Breast epithelium (tissue), 3 donors: Measurements from ENCODE around the gene TEX22.

ENCODE experiments used
- POLR2A ChIP-seq: fragments of 450-650 bp; IDR thresholded peaks from one replicate; pipeline ENCODE4 v1.6.1; 2016; ENCODE audit warnings: antibody characterized with exemption, mild to moderate bottlenecking, moderate library complexity
- POLR2AphosphoS5 ChIP-seq, 3 donors: sonication (generic); formaldehyde crosslinking; IDR thresholded peaks; one replicate each; pipeline ENCODE4 v1.6.1; 2017; ENCODE audit warnings: antibody characterized with exemption in 3 of 3
- TF ChIP-seq, protein P1 (sequence below), 3 donors: fragments of 450-650 bp; IDR thresholded peaks; one replicate each; pipeline ENCODE4 v1.5.1; 2016 to 2017; ENCODE audit warnings: antibody characterized with exemption in 3 of 3, mild to moderate bottlenecking in 3 of 3, moderate library complexity in 3 of 3

DNA sequence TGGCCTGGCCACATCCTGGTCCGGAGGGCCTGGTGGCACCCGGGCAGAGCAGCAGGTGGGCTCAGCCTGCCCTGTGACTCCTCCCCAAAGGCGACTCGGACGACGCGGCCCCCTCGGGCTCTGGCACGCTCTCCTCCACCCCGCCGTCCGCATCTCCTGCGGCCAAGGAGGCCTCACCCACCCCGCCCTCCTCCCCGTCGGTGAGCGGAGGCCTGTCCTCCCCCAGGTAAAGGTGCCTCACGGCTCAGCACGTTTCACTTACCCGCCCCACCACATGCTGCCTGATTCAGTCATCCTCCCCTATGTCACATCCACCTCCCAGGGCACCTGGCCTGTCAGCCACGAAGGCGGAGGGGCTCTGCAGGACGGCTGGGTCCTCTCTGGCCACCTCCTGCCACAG lies 6.8 kb upstream of the TEX22 start:
- TF ChIP-seq, protein P1, sequence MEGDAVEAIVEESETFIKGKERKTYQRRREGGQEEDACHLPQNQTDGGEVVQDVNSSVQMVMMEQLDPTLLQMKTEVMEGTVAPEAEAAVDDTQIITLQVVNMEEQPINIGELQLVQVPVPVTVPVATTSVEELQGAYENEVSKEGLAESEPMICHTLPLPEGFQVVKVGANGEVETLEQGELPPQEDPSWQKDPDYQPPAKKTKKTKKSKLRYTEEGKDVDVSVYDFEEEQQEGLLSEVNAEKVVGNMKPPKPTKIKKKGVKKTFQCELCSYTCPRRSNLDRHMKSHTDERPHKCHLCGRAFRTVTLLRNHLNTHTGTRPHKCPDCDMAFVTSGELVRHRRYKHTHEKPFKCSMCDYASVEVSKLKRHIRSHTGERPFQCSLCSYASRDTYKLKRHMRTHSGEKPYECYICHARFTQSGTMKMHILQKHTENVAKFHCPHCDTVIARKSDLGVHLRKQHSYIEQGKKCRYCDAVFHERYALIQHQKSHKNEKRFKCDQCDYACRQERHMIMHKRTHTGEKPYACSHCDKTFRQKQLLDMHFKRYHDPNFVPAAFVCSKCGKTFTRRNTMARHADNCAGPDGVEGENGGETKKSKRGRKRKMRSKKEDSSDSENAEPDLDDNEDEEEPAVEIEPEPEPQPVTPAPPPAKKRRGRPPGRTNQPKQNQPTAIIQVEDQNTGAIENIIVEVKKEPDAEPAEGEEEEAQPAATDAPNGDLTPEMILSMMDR (IDR thresholded peaks at IDR 0.05), result no peak
- TF ChIP-seq POLR2AphosphoS5 (IDR thresholded peaks at IDR 0.05), result no peak
- no peak for TF ChIP-seq POLR2A
